ENCODE measurements around the gene TTC34. TPM values are rescaled to one million over a fixed set of nuclear protein-coding genes. Genes with fewer than 3 reads are reported as not detected.

The TTC34 gene
- total RNA-seq, 1 donor from 2014 or later = 1.8 TPM

DNA sequence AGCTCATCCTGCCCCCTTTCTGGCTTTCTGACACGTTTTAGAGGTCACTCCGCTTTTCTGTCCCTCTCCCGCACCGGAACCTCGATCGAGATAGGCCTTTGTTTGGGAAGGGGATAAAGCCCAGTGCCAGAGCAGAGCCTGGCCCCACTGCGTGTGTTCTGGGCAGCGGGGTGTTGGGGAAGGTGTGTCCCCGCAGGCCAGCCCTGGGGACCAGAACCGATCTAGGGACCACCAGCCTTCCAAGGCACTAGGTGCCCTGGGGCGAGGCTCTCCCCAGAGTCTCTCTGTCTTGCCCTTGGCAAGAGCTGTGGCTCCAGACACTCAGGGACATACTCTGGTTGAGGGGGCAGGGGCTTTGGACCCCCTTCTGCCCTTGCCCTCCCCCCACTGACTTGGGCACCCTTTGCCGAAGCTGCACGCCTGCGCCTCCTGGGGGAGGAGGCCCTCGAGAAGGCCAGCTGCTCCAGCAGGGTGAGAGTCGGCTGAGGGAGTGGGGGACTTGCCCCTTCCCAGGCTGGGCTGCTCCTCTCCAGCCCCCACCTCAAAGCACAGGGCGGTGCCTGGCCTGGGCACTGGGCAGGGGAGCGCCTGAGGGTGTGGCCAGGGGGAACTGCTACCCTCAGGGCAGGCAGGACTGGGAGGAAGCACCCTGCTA lies 198.5 kb downstream of the TTC34 start:
- H3K27me3 Mint-ChIP-seq (ENCODE audit: insufficient read depth) = peaks cover 15% of the 10 kb centered on the region
- H3K4me3 Mint-ChIP-seq = no peak overlapping the region
- no peaks in the 10 kb centered on the region for H3K9me3 Mint-ChIP-seq
- no peak overlapping the region for H3K27ac Mint-ChIP-seq
- H3K36me3 Mint-ChIP-seq (ENCODE audit: low read depth) = no peaks in the 10 kb centered on the region
- intact Hi-C loops (cut with micrococcal nuclease) = no loop called here
- no peaks in the 10 kb centered on the region for H3K4me1 Mint-ChIP-seq (ENCODE audit: low read depth)
- DNase-seq (ENCODE audit: low spot score) = no peak

DNA sequence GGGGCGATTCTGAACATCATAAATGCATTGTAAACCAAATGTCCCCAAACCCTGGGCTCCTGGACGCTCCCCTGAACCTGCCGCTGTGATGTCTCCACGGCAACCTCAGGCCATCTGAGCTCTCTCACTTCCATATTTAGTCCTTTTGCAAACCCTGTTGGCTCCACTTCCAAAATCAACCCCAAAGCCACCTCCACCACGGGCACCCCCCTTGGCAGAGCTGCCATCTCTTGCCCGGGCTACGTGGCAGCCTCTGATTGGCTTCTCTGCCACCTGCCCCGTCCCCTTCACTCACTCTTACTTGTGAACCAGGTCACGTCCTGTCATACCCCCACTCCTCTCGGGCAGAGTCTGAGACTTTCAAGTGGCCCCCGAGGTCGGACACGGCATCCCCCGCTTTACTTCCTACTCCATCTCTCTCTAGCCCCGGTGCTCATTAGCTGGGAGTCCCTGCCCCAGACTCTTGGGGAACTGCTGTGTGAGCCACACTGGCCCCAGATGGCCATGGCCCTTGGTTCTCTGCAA lies 199.1 kb downstream of the TTC34 start:
- no peaks in the 10 kb centered on the region for H3K4me1 Mint-ChIP-seq (ENCODE audit: low read depth)
- no peak for DNase-seq (ENCODE audit: low spot score)
- H3K36me3 Mint-ChIP-seq (ENCODE audit: low read depth) = no peaks in the 10 kb centered on the region
- intact Hi-C loops (cut with micrococcal nuclease) = no loop called here
- no peak overlapping the region for H3K4me3 Mint-ChIP-seq
- H3K9me3 Mint-ChIP-seq = no peaks in the 10 kb centered on the region
- no peak overlapping the region for H3K27ac Mint-ChIP-seq
- H3K27me3 Mint-ChIP-seq (ENCODE audit: insufficient read depth) = peaks cover 15% of the 10 kb centered on the region

DNA sequence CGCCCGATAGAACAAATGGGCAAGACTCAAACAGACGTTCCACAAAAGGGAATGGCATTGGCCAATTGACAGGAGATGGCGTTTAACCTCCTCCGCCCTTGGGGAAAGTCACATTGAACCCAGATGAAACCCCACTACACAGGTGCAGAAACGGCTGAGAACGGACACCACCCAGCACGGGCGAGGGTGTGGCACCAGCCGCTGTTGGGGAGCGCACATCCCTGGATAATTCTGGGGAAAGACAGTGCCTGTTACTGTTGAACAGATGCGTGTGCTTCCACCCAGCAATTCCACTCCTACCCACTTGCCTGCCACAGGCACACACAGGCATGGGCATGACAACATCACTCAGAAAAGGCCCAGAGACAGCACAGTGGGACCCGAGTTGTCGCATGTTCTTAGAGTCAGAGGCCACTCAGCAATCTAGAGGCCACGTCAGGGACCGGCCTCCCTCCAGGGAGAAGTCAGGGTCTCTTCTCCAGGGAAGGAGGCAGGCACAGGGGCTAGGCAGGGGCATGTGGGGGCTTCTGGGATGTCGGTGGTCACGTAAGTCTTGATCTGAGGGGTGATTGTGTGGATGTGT lies 199.7 kb downstream of the TTC34 start:
- no peaks in the 10 kb centered on the region for H3K4me1 Mint-ChIP-seq (ENCODE audit: low read depth)
- intact Hi-C loops (cut with micrococcal nuclease) = no loop called here
- no peak for DNase-seq (ENCODE audit: low spot score)
- peaks cover 15% of the 10 kb centered on the region for H3K27me3 Mint-ChIP-seq (ENCODE audit: insufficient read depth)
- no peak overlapping the region for H3K27ac Mint-ChIP-seq
- no peaks in the 10 kb centered on the region for H3K9me3 Mint-ChIP-seq
- no peaks in the 10 kb centered on the region for H3K36me3 Mint-ChIP-seq (ENCODE audit: low read depth)
- H3K4me3 Mint-ChIP-seq = no peak overlapping the region

DNA sequence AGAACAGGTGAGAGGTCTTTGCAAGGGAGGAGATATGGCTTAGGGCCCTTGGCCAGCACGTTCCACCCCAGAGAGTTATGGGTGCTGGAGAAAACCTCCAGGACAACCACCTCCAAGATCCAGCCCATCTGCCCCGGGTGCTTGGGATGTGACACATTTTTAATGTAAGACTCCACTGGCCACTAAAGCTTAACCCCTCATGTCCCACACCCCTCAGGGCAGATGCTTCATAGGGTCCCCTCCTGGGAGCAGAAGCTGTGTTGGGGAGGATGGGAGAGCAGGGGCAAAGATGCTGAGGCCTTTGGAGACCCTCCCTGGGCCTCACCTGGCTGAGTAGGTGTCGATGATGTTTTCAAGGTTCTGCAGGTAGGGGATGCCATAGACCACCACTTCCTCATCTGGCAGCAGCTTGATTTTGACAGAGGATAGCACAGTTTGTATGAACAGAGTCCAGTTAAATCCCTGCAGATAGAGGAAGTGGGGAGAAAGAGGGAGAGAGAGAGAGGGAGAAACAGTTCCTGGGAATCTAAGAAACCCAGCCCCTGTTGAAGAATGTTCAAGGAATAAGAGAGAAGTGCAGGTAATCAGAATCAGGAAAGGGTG lies 203.1 kb downstream of the TTC34 start:
- Mint-ChIP-seq H3K27ac (no peak overlapping the region), H3K36me3 (ENCODE audit: low read depth) (no peaks in the 10 kb centered on the region), H3K27me3 (ENCODE audit: insufficient read depth) (peaks cover 15% of the 10 kb centered on the region), H3K4me1 (ENCODE audit: low read depth) (no peaks in the 10 kb centered on the region), H3K9me3 (no peaks in the 10 kb centered on the region), H3K4me3 (no peak overlapping the region)
- intact Hi-C loops (cut with micrococcal nuclease) = no loop called here
- DNase-seq (ENCODE audit: low spot score) = no peak

DNA sequence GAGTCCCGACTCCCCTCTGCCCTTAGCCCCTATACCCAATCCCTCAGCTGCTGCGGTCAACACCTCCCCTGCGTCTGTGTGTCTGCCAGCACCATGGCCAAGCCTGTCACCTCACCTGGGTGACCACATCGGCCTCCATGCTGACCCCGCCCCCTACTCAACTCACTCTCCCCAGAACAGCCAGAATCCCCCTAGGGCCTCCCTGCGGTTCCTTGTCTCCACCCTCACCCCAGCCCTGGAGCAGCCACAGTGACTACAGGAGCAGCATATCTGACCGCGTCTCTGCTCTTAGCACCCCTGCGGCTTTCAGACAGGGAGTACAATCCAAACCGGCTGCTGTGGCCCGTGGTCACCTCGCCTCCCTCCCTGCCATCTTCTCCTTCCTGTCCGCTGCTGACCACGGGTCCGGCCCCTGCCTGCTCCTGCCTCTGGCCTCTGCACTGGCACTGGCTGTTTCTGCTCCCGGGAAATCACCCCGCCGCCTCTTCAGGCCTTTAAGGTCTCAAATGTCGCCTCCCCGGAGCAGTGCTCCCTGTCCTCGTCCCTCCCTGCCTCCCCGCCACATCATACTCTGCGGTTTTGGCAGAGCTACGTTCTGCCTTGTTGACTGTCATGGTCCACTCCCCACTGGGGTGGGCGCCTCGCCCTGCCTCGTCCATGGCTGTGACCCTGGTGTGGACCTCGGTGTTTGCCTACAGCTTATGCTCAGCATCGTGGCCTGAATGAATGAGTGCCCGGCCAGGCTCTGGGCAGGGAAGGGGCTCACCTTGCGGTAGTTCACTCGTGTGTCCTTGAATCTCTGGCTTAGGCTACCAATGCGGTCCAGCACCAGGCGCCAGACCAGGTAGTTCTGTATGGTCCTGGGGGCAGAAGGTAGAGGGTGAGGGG lies 203.8 kb downstream of the TTC34 start:
- Mint-ChIP-seq H3K4me1 (ENCODE audit: low read depth) (no peaks in the 10 kb centered on the region), H3K9me3 (no peaks in the 10 kb centered on the region), H3K27me3 (ENCODE audit: insufficient read depth) (peaks cover 15% of the 10 kb centered on the region), H3K36me3 (ENCODE audit: low read depth) (no peaks in the 10 kb centered on the region), H3K4me3 (no peak overlapping the region), H3K27ac (no peak overlapping the region)
- intact Hi-C loops (cut with micrococcal nuclease) = no loop called here
- no peak for DNase-seq (ENCODE audit: low spot score)

DNA sequence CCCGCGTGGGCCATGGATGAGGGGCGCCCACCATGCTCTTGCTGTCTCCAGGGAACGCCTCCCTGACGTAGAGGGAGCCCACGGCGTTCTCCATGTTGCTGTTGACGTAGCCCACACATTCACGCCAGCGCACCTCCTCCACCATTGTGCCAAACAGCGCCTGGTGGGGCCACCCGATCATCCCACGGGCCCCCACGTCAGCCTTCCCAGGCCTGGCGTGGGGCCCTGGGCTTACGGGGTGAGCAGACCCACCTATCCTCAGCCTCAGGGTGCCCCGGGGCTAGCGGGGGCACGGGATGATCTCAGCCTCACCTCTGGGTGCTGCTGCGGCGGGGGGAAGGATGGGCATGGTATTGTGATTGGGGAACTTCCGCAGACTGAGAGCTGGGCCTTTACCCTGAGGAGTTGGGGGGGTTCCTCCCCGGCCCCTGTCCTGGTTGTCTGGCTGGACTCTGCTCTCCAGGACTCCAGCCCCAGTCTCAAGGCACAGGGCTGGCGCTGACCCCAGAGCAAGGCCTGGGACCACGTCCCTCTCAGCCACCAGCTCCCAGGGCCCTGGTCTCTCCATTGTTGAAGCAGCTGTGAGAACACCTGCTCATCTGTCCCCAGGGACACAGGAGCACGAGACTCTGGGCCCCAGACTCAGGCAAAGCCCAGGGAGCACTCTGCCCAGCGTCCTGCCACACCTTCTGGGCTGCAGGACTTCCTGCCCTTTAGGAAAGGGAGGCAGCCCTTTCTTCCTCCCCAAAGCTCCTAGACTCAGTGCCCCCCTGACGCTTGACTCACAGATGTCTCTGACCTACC lies 204.8 kb downstream of the TTC34 start:
- no peak overlapping the region for H3K27ac Mint-ChIP-seq
- intact Hi-C loops (cut with micrococcal nuclease) = no loop called here
- no peak for DNase-seq (ENCODE audit: low spot score)
- peaks cover 12% of the 10 kb centered on the region for H3K27me3 Mint-ChIP-seq (ENCODE audit: insufficient read depth)
- no peak overlapping the region for H3K4me3 Mint-ChIP-seq
- H3K36me3 Mint-ChIP-seq (ENCODE audit: low read depth) = no peaks in the 10 kb centered on the region
- no peaks in the 10 kb centered on the region for H3K9me3 Mint-ChIP-seq
- H3K4me1 Mint-ChIP-seq (ENCODE audit: low read depth) = no peaks in the 10 kb centered on the region

DNA sequence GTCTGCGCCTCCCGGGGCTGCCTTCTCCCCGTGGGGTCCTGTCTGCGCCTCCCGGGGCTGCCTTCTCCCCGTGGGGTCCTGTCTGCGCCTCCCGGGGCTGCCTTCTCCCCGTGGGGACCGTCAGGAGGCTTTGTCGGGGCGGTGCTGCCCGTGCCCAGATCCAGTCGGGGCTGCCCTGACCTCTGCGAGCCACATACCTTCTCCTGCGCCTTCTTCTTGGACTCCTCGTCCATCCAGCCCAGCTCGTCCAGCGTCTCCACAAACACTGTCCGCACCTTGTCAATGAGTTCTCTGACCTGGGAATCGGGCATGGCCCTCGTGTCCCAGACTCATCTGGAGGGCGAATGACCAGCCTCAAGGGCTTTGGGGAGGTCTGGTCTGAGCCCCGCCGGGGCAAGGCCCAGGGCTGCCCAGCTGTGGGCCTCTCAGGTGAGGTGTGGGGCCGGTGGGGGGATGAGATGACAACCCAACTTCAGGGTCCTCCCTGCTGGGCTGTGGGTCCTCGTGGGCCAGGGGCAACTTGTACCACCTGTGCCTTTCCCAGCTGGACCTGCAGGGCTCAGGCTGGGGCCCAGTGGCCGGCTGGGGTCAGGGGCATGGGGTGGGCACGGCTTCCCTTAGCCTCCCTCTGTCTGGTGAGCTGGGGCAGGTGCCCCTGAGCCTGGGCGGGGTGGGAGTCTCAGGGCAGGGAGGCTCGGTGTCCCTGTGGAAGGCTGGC lies 205.5 kb downstream of the TTC34 start:
- Mint-ChIP-seq H3K27ac (no peak overlapping the region), H3K36me3 (ENCODE audit: low read depth) (no peaks in the 10 kb centered on the region), H3K4me1 (ENCODE audit: low read depth) (no peaks in the 10 kb centered on the region), H3K27me3 (ENCODE audit: insufficient read depth) (peaks cover 6% of the 10 kb centered on the region), H3K9me3 (no peaks in the 10 kb centered on the region), H3K4me3 (no peak overlapping the region)
- intact Hi-C loops (cut with micrococcal nuclease) = no loop called here
- DNase-seq (ENCODE audit: low spot score) = no peak

DNA sequence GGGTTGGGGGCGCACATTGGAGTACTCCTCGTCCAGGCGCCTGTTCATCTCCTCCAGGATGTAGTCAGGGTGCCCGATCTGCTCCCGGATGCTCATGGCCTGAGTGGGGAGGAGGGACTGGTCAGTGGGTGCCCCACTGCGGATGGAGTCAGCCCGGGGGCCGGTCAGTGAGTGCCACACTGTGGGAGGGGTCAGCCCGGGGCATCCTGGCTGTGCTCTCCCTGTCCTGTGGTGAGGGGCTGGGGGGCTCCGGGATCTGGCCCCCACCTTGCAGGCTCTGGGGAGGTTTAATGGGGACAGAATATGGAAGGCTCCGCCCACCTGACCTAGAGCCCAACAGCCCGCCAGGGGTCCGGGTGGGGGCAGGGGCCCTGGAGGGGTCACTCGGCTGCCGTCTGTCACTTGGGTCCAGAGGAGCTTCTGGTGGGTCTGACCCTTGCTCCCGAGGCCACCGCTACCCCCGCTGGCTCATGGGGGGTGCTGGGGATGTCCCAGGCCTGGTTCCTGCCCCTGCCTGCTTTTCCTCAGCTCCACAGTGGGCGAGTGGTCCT lies 206.2 kb downstream of the TTC34 start:
- no peaks in the 10 kb centered on the region for H3K4me1 Mint-ChIP-seq (ENCODE audit: low read depth)
- intact Hi-C loops (cut with micrococcal nuclease) = no loop called here

DNA sequence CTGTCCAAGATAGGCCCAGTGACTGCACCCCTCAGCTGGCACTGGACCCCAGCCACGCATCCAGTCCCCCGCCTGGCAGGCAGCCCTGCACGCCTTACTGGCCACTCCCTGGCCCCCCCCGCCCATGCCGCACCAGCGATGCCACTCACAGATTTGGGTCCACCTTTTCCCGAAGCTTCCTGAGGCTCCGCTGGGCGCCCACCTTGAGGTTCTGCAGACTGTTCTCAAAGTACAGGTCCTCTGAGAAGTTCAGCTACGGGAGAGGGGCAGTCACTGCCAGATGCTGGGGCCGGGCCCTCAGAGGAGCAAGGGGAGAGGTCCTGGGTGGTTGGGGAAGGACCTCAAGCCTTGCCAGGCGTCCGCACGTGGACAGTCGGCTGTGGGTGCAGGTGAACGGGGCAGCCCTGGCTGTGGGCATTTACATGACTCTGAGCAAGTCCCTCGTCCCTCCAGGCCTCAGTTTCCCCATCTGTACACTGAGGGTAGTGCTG lies 206.8 kb downstream of the TTC34 start:
- H3K27me3 Mint-ChIP-seq (ENCODE audit: insufficient read depth) = peaks cover 2% of the 10 kb centered on the region
- H3K4me1 Mint-ChIP-seq (ENCODE audit: low read depth) = no peaks in the 10 kb centered on the region
- H3K9me3 Mint-ChIP-seq = no peaks in the 10 kb centered on the region
- no peak overlapping the region for H3K27ac Mint-ChIP-seq
- intact Hi-C loops (cut with micrococcal nuclease) = no loop called here
- no peak overlapping the region for H3K4me3 Mint-ChIP-seq
- H3K36me3 Mint-ChIP-seq (ENCODE audit: low read depth) = no peaks in the 10 kb centered on the region
- no peak for DNase-seq (ENCODE audit: low spot score)

More for the DNA sequence above, 206.2 kb downstream of the TTC34 start:
- no peaks in the 10 kb centered on the region for H3K9me3 Mint-ChIP-seq
- H3K4me3 Mint-ChIP-seq = no peak overlapping the region
- H3K36me3 Mint-ChIP-seq (ENCODE audit: low read depth) = no peaks in the 10 kb centered on the region
- no peak for DNase-seq (ENCODE audit: low spot score)
- no peak overlapping the region for H3K27ac Mint-ChIP-seq
- H3K27me3 Mint-ChIP-seq (ENCODE audit: insufficient read depth) = peaks cover 2% of the 10 kb centered on the region

DNA sequence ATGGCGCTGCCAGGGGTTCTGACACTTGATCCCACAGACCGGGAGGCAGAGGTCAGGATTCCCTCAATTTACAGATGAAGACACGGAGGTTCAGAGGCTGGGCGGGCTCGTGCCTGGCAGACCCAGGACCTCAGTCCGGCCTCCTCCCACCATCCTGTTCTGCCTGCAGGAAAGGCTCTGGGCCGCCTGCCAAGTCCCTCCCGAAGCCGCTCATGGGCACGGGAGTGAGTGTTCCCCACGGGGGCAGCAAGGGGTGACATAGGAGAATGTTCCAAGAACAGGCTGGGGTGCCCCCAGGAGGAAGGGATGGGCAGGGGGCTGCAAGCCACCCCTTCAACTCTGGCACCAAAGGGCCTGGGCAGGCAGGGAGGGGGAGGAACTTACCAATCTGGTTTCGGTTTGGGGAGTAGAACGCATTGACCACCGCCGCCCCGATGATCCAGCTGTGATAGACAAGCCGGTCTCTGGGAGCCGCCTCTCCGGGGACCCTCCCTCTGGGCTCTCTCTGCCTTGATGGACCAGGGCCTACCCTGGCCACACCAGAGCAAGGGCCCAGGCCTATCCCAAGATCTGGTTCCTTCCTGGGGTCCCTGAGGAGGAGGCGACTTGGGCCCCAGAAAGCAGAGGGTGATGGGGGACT lies 207.4 kb downstream of the TTC34 start:
- Mint-ChIP-seq H3K27me3 (ENCODE audit: insufficient read depth) (peaks cover 2% of the 10 kb centered on the region), H3K27ac (no peak overlapping the region), H3K9me3 (no peaks in the 10 kb centered on the region), H3K36me3 (ENCODE audit: low read depth) (no peaks in the 10 kb centered on the region), H3K4me1 (ENCODE audit: low read depth) (no peaks in the 10 kb centered on the region), H3K4me3 (no peak overlapping the region)
- DNase-seq (ENCODE audit: low spot score) = no peak
- intact Hi-C loops (cut with micrococcal nuclease) = no loop called here

DNA sequence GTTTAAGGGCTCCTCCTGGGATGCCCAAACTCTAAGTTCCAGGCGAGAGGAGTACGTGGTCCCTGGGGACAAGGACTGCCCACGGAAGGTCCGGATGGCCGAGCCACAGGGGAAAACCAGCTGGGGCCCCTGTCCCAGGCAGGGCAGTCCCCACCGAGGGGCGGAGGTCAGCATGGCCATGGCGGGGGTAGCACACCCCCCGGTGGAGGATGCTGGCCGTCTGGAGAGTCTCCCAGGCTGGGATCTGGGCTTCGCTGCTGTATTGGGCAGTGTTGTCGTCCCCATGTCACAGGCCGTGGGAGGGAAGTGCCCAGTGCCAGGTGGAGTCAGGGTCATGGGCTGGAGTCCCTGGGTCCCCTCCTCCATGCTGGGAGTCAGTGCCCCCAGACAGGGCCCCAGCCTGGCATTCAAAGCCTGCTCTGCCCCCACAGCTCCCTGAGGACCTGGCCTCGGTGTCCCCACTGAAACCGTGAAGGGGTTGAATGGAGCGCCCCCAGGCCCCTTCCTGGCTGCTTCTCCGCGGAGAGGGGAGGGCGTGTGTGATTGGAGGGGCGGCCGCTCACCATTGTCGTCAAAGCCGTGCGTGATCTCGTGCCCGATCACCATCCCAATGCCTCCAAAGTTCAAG lies 208.1 kb downstream of the TTC34 start:
- no peak overlapping the region for H3K27ac Mint-ChIP-seq

More for the DNA sequence above, 208.1 kb downstream of the TTC34 start:
- intact Hi-C loops (cut with micrococcal nuclease) = no loop called here
- DNase-seq (ENCODE audit: low spot score) = no peak
- no peaks in the 10 kb centered on the region for H3K9me3 Mint-ChIP-seq
- H3K4me1 Mint-ChIP-seq (ENCODE audit: low read depth) = no peaks in the 10 kb centered on the region
- no peaks in the 10 kb centered on the region for H3K36me3 Mint-ChIP-seq (ENCODE audit: low read depth)
- no peak overlapping the region for H3K4me3 Mint-ChIP-seq
- peaks cover under 1% of the 10 kb centered on the region for H3K27me3 Mint-ChIP-seq (ENCODE audit: insufficient read depth)
